ENCODE data around the gene SH3RF3. TPM values are rescaled to one million over a fixed set of nuclear protein-coding genes. Genes with fewer than 3 reads are reported as not detected.

Gene SH3RF3
- total RNA-seq, 1 experiment from 2014 or later = not detected

- ChIA-PET POLR2A (no interaction called here), RAD21 (ENCODE audit: low non-redundant PET in 1 of 2, low total read pairs in 2 of 2, uncharacterized antibody in 2 of 2, unreplicated experiment in 2 of 2) (no interaction called here), CTCF (no interaction called here)
- TF ChIP-seq YY1 (IDR thresholded peaks at IDR 0.05; ENCODE audit: extremely low read depth, insufficient replicate concordance, low read depth, low read length) (no peak), MAX (IDR thresholded peaks at IDR 0.05) (no peak), EZH2 (IDR thresholded peaks at IDR 0.05) (no peak), EZH2phosphoT487 (IDR thresholded peaks at IDR 0.05; ENCODE audit: borderline replicate concordance) (no peak), ELF1 (IDR thresholded peaks at IDR 0.05; ENCODE audit: borderline replicate concordance, low read depth) (no peak), SIN3A (IDR thresholded peaks at IDR 0.05; ENCODE audit: low read depth) (no peak), TCF7L2 (IDR thresholded peaks at IDR 0.05; ENCODE audit: borderline replicate concordance, extremely low read depth, insufficient read depth, insufficient read length) (no peak), RAD21 (IDR thresholded peaks at IDR 0.05; ENCODE audit: low read depth) (no peak), POLR2A (IDR thresholded peaks at IDR 0.05; ENCODE audit: borderline replicate concordance, extremely low read depth, insufficient read depth, insufficient read length) (no peak)
- TF ChIP-seq, protein P1, sequence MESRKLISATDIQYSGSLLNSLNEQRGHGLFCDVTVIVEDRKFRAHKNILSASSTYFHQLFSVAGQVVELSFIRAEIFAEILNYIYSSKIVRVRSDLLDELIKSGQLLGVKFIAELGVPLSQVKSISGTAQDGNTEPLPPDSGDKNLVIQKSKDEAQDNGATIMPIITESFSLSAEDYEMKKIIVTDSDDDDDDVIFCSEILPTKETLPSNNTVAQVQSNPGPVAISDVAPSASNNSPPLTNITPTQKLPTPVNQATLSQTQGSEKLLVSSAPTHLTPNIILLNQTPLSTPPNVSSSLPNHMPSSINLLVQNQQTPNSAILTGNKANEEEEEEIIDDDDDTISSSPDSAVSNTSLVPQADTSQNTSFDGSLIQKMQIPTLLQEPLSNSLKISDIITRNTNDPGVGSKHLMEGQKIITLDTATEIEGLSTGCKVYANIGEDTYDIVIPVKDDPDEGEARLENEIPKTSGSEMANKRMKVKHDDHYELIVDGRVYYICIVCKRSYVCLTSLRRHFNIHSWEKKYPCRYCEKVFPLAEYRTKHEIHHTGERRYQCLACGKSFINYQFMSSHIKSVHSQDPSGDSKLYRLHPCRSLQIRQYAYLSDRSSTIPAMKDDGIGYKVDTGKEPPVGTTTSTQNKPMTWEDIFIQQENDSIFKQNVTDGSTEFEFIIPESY (IDR thresholded peaks at IDR 0.05; ENCODE audit: extremely low read depth, insufficient replicate concordance, low read length) = no peak
- TF ChIP-seq, protein P2, sequence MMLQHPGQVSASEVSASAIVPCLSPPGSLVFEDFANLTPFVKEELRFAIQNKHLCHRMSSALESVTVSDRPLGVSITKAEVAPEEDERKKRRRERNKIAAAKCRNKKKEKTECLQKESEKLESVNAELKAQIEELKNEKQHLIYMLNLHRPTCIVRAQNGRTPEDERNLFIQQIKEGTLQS (IDR thresholded peaks at IDR 0.05) = no peak
- no peak overlapping the region for H2AFZ ChIP-seq (ENCODE audit: low read depth, low read length, poor library complexity, severe bottlenecking)
- no peaks in the 10 kb centered on the region for H3K27me3 ChIP-seq (ENCODE audit: insufficient read depth, low read length)
- H3K36me3 ChIP-seq (ENCODE audit: control insufficient read depth in 1 of 2, insufficient read depth in 2 of 2, low read length in 2 of 2) = no peaks in the 10 kb centered on the region
- no peaks in the 10 kb centered on the region for H3K79me2 ChIP-seq (ENCODE audit: insufficient read depth, low read length)
- no peaks in the 10 kb centered on the region for H3K9me3 ChIP-seq (ENCODE audit: control insufficient read depth in 1 of 2, insufficient read depth in 1 of 2, low read depth in 1 of 2, low read length in 2 of 2)
- ATAC-seq = no peak
- no peak overlapping the region for H3K9ac ChIP-seq (ENCODE audit: low read length)
- no peak overlapping the region for H3K4me2 ChIP-seq (ENCODE audit: low read length)
- H3K9me2 ChIP-seq (ENCODE audit: insufficient read depth) = no peaks in the 10 kb centered on the region
- no peaks in the 10 kb centered on the region for H4K20me1 ChIP-seq (ENCODE audit: insufficient read depth)
- intact Hi-C loops (cut with micrococcal nuclease) = loop anchor here (10.0 kb wide), 1 partner anchor 347 kb away; no protein-coding TSS in a partner anchor
- H3K4me3 ChIP-seq (replicated peaks in 1 of 2; ENCODE audit: low read depth in 1 of 2, low read length in 2 of 2) = no peak overlapping the region
- no peaks in the 10 kb centered on the region for H3K4me1 ChIP-seq (ENCODE audit: control insufficient read depth in 1 of 2, insufficient read depth in 2 of 2, low read length in 2 of 2)
- no TSS peak for BruUV-seq (replicated peaks)
- DNase-seq (ENCODE audit: low read depth, low spot score) = no peak
- no peak overlapping the region for H3K27ac ChIP-seq (ENCODE audit: low read depth, low read length)
Observed at GRCh38 chr2:109201465-109202327, 72.7 kb downstream of the SH3RF3 start.

Data from HCT116 (cell line).